Measurements from ENCODE around the gene RBBP9. TPM values are rescaled to one million over a fixed set of nuclear protein-coding genes. Genes with fewer than 3 reads are reported as not detected.

Gene RBBP9
- total RNA-seq, 1 donor, result 18.5 TPM

- TF ChIP-seq CTCF (IDR thresholded peaks at IDR 0.05; ENCODE audit: extremely low read depth, low read depth, low read length), result no peak
- Histone ChIP-seq H2AFZ (ENCODE audit: low read length) (no peak overlapping the region), H3K9me3 (ENCODE audit: low read depth, low read length) (no peaks in the 10 kb centered on the region), H3K27me3 (ENCODE audit: insufficient read depth, low read length) (no peaks in the 10 kb centered on the region), H3K4me2 (ENCODE audit: insufficient read depth, low read length) (no peak overlapping the region), H3K36me3 (ENCODE audit: insufficient read depth, low read length) (peaks cover 54% of the 10 kb centered on the region), H4K20me1 (ENCODE audit: insufficient read depth, low read length) (no peaks in the 10 kb centered on the region), H3K79me2 (ENCODE audit: insufficient read depth, low read length) (no peaks in the 10 kb centered on the region), H3K27ac (ENCODE audit: low read depth, low read length) (peak overlapping the region; percentile 47), H3K4me3 (ENCODE audit: insufficient read depth, low read length) (no peak overlapping the region), H3K4me1 (ENCODE audit: insufficient read depth, low read length) (peaks cover 27% of the 10 kb centered on the region)
- peak; percentile 82 for DNase-seq (ENCODE audit: insufficient read length, low spot score, missing footprints)
These were observed 44.7 kb upstream of the RBBP9 start for GRCh38 chr20:18541741-18542140.

GRCh38 chr20:18537651-18538050, 40.6 kb upstream of the RBBP9 start:
- H3K27me3 ChIP-seq (ENCODE audit: insufficient read depth, low read length), result no peaks in the 10 kb centered on the region
- H2AFZ ChIP-seq (ENCODE audit: low read length), result no peak overlapping the region
- H3K36me3 ChIP-seq (ENCODE audit: insufficient read depth, low read length), result peaks cover 48% of the 10 kb centered on the region
- DNase-seq (ENCODE audit: insufficient read length, low spot score, missing footprints), result no peak
- no peak overlapping the region for H3K4me3 ChIP-seq (ENCODE audit: insufficient read depth, low read length)
- H3K4me2 ChIP-seq (ENCODE audit: insufficient read depth, low read length), result no peak overlapping the region
- no peaks in the 10 kb centered on the region for H3K79me2 ChIP-seq (ENCODE audit: insufficient read depth, low read length)
- no peak overlapping the region for H3K27ac ChIP-seq (ENCODE audit: low read depth, low read length)
- H3K9me3 ChIP-seq (ENCODE audit: low read depth, low read length), result no peaks in the 10 kb centered on the region
- no peak for TF ChIP-seq CTCF (IDR thresholded peaks at IDR 0.05; ENCODE audit: extremely low read depth, low read depth, low read length)
- H3K4me1 ChIP-seq (ENCODE audit: insufficient read depth, low read length), result peaks cover 26% of the 10 kb centered on the region
- H4K20me1 ChIP-seq (ENCODE audit: insufficient read depth, low read length), result no peaks in the 10 kb centered on the region

GRCh38 chr20:18533978-18534644, 37.1 kb upstream of the RBBP9 start:
- Histone ChIP-seq H2AFZ (ENCODE audit: low read length) (no peak overlapping the region), H3K27ac (ENCODE audit: low read depth, low read length) (no peak overlapping the region), H3K4me2 (ENCODE audit: insufficient read depth, low read length) (no peak overlapping the region), H3K79me2 (ENCODE audit: insufficient read depth, low read length) (peaks cover 1% of the 10 kb centered on the region), H3K36me3 (ENCODE audit: insufficient read depth, low read length) (peaks cover 63% of the 10 kb centered on the region), H3K4me3 (ENCODE audit: insufficient read depth, low read length) (no peak overlapping the region), H3K9me3 (ENCODE audit: low read depth, low read length) (no peaks in the 10 kb centered on the region), H4K20me1 (ENCODE audit: insufficient read depth, low read length) (no peaks in the 10 kb centered on the region), H3K4me1 (ENCODE audit: insufficient read depth, low read length) (peaks cover 11% of the 10 kb centered on the region), H3K27me3 (ENCODE audit: insufficient read depth, low read length) (no peaks in the 10 kb centered on the region)
- no peak for DNase-seq (ENCODE audit: insufficient read length, low spot score, missing footprints)
- no peak for TF ChIP-seq CTCF (IDR thresholded peaks at IDR 0.05; ENCODE audit: extremely low read depth, low read depth, low read length)

- Histone ChIP-seq H3K4me2 (ENCODE audit: insufficient read depth, low read length) (no peak overlapping the region), H3K4me1 (ENCODE audit: insufficient read depth, low read length) (peaks cover 11% of the 10 kb centered on the region), H3K4me3 (ENCODE audit: insufficient read depth, low read length) (no peak overlapping the region), H3K79me2 (ENCODE audit: insufficient read depth, low read length) (peaks cover 6% of the 10 kb centered on the region), H3K27me3 (ENCODE audit: insufficient read depth, low read length) (no peaks in the 10 kb centered on the region), H3K9me3 (ENCODE audit: low read depth, low read length) (no peaks in the 10 kb centered on the region), H4K20me1 (ENCODE audit: insufficient read depth, low read length) (no peaks in the 10 kb centered on the region), H3K36me3 (ENCODE audit: insufficient read depth, low read length) (peaks cover 65% of the 10 kb centered on the region), H3K27ac (ENCODE audit: low read depth, low read length) (no peak overlapping the region), H2AFZ (ENCODE audit: low read length) (no peak overlapping the region)
- no peak for DNase-seq (ENCODE audit: insufficient read length, low spot score, missing footprints)
- TF ChIP-seq CTCF (IDR thresholded peaks at IDR 0.05; ENCODE audit: extremely low read depth, low read depth, low read length), result no peak
These were observed 36.5 kb upstream of the RBBP9 start for GRCh38 chr20:18533491-18533890.

Measured in osteoblast (primary cell).